ENCODE results near the gene NR1H2. TPM values are rescaled to one million over a fixed set of nuclear protein-coding genes. Genes with fewer than 3 reads are reported as not detected.

The NR1H2 gene
- total and polyA plus RNA-seq, 4 donors, result 30.4 to 58.1 (median 33.7) TPM

DNA sequence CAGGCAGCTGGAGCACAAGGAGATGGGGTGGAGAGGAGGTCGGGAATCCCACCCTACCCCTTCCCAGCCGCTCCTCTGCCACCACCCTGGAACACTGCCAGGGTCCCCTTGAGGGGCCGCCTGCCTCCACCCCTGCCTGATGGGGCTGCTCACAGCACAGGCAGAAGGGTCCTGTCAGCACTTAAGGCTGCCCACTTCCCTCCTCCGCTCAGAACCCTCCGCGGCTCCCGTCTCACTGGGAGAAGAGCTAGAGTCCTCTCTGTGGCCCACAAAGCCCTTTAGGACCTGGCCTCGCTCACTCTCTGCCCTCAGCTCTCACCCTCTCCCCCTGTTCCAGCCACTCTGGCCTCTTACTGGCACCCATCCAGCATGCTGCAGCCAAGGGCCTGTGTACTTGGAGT, 4.5 kb downstream of the NR1H2 start:
- H3K36me3 ChIP-seq (ENCODE audit: control insufficient read depth in 4 of 4, insufficient read depth in 3 of 4, low read depth in 1 of 4, low read length in 3 of 4), result peaks cover 15 to 49% (median 26%) of the 10 kb centered on the region in 4 donors

DNA sequence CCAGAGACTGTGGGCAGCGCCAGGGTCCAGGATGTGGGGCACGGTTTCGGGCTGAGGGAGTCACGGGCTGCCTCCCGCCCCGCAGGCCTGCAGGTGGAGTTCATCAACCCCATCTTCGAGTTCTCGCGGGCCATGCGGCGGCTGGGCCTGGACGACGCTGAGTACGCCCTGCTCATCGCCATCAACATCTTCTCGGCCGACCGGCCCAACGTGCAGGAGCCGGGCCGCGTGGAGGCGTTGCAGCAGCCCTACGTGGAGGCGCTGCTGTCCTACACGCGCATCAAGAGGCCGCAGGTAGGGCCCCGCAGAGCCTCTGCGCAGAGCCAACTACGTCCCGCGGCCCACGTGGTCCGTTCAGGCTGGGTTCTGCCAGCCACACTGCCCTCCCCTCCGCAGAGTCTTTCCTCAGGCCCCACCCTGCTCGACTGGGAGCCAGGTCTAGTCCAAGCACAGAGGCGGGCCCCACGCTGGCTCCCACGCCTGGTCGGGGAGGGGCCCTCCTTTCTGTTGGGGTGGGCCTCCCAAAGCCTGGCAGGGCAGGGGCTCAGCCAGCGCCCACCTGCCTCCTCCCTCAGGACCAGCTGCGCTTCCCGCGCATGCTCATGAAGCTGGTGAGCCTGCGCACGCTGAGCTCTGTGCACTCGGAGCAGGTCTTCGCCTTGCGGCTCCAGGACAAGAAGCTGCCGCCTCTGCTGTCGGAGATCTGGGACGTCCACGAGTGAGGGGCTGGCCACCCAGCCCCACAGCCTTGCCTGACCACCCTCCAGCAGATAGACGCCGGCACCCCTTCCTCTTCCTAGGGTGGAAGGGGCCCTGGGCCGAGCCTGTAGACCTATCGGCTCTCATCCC, 5.8 kb downstream of the NR1H2 start:
- peaks cover 0 to 12% (median 10%) of the 10 kb centered on the region in 4 donors for H3K4me1 ChIP-seq (ENCODE audit: control insufficient read depth in 4 of 4, insufficient read depth in 4 of 4, low read length in 3 of 4)
- TF ChIP-seq YY1 (IDR thresholded peaks at IDR 0.05) (no peak), RAD21 (IDR thresholded peaks at IDR 0.05) (no peak), HNF4A (conservative IDR thresholded peaks at IDR 0.05) (no peak), JUND (IDR thresholded peaks at IDR 0.05) (no peak), FOXA1 (IDR thresholded peaks at IDR 0.05) (no peak), NR2F2 (IDR thresholded peaks at IDR 0.05) (no peak), SP1 (IDR thresholded peaks at IDR 0.05) (no peak)
- TF ChIP-seq, protein P1, sequence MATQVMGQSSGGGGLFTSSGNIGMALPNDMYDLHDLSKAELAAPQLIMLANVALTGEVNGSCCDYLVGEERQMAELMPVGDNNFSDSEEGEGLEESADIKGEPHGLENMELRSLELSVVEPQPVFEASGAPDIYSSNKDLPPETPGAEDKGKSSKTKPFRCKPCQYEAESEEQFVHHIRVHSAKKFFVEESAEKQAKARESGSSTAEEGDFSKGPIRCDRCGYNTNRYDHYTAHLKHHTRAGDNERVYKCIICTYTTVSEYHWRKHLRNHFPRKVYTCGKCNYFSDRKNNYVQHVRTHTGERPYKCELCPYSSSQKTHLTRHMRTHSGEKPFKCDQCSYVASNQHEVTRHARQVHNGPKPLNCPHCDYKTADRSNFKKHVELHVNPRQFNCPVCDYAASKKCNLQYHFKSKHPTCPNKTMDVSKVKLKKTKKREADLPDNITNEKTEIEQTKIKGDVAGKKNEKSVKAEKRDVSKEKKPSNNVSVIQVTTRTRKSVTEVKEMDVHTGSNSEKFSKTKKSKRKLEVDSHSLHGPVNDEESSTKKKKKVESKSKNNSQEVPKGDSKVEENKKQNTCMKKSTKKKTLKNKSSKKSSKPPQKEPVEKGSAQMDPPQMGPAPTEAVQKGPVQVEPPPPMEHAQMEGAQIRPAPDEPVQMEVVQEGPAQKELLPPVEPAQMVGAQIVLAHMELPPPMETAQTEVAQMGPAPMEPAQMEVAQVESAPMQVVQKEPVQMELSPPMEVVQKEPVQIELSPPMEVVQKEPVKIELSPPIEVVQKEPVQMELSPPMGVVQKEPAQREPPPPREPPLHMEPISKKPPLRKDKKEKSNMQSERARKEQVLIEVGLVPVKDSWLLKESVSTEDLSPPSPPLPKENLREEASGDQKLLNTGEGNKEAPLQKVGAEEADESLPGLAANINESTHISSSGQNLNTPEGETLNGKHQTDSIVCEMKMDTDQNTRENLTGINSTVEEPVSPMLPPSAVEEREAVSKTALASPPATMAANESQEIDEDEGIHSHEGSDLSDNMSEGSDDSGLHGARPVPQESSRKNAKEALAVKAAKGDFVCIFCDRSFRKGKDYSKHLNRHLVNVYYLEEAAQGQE (IDR thresholded peaks at IDR 0.05), result no peak
- DNase-seq (ENCODE audit: low spot score), result no peak
- WGBS, result 95% methylated on average over 58 of the region's 58 CpGs
- H3K9ac ChIP-seq (ENCODE audit: low read depth in 1 of 2, low read length in 2 of 2), result no peak overlapping the region
- no peaks in the 10 kb centered on the region for H3K27me3 ChIP-seq (ENCODE audit: control insufficient read depth in 4 of 4, insufficient read depth in 4 of 4, low read length in 3 of 4)
- H3K9me3 ChIP-seq (ENCODE audit: control insufficient read depth in 4 of 4, low read length in 3 of 4), result no peaks in the 10 kb centered on the region
- no peak overlapping the region for H3K4me3 ChIP-seq (ENCODE audit: low read depth in 1 of 3, low read length in 3 of 3)
- peaks cover 15 to 49% (median 26%) of the 10 kb centered on the region in 4 donors for H3K36me3 ChIP-seq (ENCODE audit: control insufficient read depth in 4 of 4, insufficient read depth in 3 of 4, low read depth in 1 of 4, low read length in 3 of 4)
- no peak overlapping the region for H3K27ac ChIP-seq (ENCODE audit: low read depth in 1 of 2, low read length in 2 of 2)

More for the DNA sequence above, 4.5 kb downstream of the NR1H2 start:
- Histone ChIP-seq H3K27ac (ENCODE audit: low read depth in 1 of 2, low read length in 2 of 2) (no peak overlapping the region), H3K9me3 (ENCODE audit: control insufficient read depth in 4 of 4, low read length in 3 of 4) (no peaks in the 10 kb centered on the region), H3K4me1 (ENCODE audit: control insufficient read depth in 4 of 4, insufficient read depth in 4 of 4, low read length in 3 of 4) (peaks cover 0 to 12% (median 11%) of the 10 kb centered on the region in 4 donors), H3K27me3 (ENCODE audit: control insufficient read depth in 4 of 4, insufficient read depth in 4 of 4, low read length in 3 of 4) (no peaks in the 10 kb centered on the region), H3K4me3 (ENCODE audit: low read depth in 1 of 3, low read length in 3 of 3) (no peak overlapping the region), H3K9ac (ENCODE audit: low read depth in 1 of 2, low read length in 2 of 2) (no peak overlapping the region)
- peak; percentile 46 for DNase-seq (ENCODE audit: low spot score)
- TF ChIP-seq HNF4A (conservative IDR thresholded peaks at IDR 0.05), result no peak
- TF ChIP-seq RAD21 (IDR thresholded peaks at IDR 0.05), result no peak
- TF ChIP-seq, protein P1 (IDR thresholded peaks at IDR 0.05), result no peak
- no peak for TF ChIP-seq JUND (IDR thresholded peaks at IDR 0.05)
- no peak for TF ChIP-seq FOXA1 (IDR thresholded peaks at IDR 0.05)
- no peak for TF ChIP-seq EGR1 (IDR thresholded peaks at IDR 0.05; ENCODE audit: low read depth in 2 of 2)
- TF ChIP-seq, protein P2, sequence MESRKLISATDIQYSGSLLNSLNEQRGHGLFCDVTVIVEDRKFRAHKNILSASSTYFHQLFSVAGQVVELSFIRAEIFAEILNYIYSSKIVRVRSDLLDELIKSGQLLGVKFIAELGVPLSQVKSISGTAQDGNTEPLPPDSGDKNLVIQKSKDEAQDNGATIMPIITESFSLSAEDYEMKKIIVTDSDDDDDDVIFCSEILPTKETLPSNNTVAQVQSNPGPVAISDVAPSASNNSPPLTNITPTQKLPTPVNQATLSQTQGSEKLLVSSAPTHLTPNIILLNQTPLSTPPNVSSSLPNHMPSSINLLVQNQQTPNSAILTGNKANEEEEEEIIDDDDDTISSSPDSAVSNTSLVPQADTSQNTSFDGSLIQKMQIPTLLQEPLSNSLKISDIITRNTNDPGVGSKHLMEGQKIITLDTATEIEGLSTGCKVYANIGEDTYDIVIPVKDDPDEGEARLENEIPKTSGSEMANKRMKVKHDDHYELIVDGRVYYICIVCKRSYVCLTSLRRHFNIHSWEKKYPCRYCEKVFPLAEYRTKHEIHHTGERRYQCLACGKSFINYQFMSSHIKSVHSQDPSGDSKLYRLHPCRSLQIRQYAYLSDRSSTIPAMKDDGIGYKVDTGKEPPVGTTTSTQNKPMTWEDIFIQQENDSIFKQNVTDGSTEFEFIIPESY (IDR thresholded peaks at IDR 0.05), result no peak
- TF ChIP-seq FOXA2 (IDR thresholded peaks at IDR 0.05), result no peak
- no peak for TF ChIP-seq TAF1 (conservative IDR thresholded peaks at IDR 0.05)
- TF ChIP-seq HNF4G (IDR thresholded peaks at IDR 0.05), result no peak
- TF ChIP-seq, protein P3, sequence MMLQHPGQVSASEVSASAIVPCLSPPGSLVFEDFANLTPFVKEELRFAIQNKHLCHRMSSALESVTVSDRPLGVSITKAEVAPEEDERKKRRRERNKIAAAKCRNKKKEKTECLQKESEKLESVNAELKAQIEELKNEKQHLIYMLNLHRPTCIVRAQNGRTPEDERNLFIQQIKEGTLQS (IDR thresholded peaks at IDR 0.05), result no peak
- TF ChIP-seq RXRA (IDR thresholded peaks at IDR 0.05), result no peak
- 90% methylated on average over 8 of the region's 8 CpGs for WGBS
